CD4-positive, alpha-beta T cell treated with Interleukin-17A for 1 hour (primary cell): ENCODE data around the gene NEO1.
A peak's percentile ranks its signal among the peaks of the same experiment; 100 is the strongest.

ENCODE experiments used
- DNase-seq: peaks from one replicate; pipeline ENCODE4 v3.0.0-alpha.2; 2020

NEO1 gene, protein sequence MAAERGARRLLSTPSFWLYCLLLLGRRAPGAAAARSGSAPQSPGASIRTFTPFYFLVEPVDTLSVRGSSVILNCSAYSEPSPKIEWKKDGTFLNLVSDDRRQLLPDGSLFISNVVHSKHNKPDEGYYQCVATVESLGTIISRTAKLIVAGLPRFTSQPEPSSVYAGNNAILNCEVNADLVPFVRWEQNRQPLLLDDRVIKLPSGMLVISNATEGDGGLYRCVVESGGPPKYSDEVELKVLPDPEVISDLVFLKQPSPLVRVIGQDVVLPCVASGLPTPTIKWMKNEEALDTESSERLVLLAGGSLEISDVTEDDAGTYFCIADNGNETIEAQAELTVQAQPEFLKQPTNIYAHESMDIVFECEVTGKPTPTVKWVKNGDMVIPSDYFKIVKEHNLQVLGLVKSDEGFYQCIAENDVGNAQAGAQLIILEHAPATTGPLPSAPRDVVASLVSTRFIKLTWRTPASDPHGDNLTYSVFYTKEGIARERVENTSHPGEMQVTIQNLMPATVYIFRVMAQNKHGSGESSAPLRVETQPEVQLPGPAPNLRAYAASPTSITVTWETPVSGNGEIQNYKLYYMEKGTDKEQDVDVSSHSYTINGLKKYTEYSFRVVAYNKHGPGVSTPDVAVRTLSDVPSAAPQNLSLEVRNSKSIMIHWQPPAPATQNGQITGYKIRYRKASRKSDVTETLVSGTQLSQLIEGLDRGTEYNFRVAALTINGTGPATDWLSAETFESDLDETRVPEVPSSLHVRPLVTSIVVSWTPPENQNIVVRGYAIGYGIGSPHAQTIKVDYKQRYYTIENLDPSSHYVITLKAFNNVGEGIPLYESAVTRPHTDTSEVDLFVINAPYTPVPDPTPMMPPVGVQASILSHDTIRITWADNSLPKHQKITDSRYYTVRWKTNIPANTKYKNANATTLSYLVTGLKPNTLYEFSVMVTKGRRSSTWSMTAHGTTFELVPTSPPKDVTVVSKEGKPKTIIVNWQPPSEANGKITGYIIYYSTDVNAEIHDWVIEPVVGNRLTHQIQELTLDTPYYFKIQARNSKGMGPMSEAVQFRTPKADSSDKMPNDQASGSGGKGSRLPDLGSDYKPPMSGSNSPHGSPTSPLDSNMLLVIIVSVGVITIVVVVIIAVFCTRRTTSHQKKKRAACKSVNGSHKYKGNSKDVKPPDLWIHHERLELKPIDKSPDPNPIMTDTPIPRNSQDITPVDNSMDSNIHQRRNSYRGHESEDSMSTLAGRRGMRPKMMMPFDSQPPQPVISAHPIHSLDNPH (N-terminal part only)

DNA sequence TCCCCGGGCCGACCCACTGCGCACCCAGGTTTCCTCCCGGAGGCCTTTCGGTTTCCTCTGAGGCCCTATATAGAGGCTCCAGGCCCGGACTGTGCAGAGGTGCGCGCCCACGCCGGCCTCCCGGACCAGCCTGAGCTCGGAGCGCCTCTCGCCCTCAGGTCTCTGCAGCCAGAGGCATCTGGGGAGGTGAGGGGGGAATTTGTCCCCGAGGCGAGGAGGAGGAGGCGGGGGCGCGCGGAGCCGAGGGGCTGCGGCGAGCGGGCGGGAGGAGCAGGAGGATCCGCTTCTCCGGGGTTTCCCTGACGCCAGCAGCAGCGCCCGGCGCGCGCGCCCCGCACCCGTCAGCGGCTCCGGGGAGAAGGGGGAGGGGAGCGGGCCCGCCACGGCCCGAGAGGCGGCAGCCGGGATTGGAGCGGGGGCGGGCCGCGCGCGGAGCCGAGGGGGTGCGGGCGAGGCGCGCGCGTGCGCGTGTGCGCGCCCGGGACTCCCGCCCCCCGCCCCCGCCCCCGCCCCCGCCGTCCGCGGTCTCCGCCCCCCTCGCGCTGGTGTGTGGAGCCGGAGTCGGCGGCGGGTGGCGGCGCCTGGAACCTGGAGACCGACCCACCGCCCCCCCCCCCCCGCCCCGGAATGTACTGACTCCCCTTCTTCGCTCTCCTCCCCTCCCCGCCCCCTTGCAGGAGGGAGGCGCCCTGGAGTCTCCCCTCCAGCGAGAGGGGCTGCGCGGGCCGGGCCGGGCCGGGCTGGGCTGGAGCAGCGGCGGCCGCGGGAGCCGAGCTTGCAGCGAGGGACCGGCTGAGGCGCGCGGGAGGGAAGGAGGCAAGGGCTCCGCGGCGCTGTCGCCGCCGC, at the start of gene NEO1:
TSS of gene NEO1 (plus strand) at position 657 of the 846 bp plus-strand sequence. CDS start 213 bp downstream, outside the sequence.
- DNase-seq, result peak; percentile 89

DNA sequence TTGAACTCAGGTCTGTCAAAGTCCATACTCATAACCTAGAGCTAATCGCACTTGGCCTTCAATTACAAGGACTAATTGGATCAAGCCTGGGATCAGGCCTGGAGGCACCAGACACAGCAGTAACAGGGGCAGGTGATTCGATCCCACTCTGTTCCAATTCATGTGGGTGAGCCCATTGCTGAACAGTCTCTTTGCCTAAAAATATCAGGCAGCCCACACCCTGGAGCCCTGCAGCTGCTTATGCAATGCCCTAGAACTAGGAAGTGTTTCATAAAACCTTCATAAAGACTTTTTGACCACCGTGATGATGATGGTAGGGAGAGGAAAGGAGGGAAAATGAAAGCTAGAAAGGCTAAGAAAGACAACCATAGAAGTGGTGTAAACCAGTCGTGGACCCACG, 47.8 kb upstream of the NEO1 start:
- no peak for DNase-seq

DNA sequence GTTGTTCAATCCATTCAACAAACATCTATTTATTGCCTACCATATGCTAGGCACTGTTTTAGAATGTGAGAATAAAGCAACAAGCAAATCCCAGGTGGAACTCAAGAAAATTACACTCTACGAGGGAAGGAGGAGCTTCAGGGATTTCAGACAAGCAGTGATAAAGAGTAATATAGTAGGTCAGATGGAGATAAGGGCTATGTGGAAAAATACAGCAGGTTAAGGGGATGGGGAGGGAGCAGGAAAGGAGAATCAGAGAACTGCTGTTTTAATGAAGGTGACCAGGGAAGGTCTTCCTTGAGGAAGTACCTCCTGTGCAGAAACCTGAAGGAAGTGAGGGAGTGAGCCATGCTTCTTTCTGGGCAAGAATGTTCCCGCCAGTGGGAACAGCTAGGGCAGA, 47.2 kb upstream of the NEO1 start:
- no peak for DNase-seq

DNA sequence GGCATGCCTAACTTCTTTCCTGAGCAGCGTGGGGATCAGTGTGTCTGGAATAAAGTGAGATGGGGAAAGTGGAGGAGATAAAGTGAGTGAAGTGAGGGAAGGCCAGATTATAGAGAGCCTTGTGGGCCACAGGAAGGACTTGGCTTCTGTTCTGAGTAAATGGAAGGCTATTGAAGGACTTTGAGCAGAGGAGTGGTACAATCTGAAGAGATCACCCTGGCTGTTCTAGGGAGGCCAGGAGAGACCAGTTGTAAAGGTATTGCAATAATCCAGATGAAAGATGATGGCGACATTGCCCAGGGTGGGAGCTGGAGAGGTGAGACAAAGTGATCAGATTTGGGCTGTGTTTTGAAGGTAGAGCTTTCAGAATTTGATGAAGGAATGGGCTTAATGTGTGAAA, 46.8 kb upstream of the NEO1 start:
- DNase-seq, result no peak

DNA sequence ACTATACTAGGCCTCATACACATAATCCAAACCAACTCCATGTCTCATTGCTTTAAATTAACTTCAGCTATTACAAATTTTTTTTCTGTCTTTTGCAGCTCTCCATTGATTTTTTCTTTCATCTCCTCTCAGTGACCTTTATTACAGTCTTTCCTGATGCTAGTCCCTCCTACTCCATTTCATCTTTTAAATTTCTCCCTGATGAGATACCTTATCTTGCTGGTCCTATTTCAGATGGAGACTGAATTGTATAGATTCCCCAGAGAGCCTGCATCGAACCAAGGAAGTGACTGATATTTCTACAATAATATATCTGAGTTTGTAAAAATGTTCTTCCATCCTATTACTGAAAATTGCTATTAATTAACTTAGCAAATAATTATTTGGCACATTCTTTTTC, 45.7 kb upstream of the NEO1 start:
- no peak for DNase-seq

DNA sequence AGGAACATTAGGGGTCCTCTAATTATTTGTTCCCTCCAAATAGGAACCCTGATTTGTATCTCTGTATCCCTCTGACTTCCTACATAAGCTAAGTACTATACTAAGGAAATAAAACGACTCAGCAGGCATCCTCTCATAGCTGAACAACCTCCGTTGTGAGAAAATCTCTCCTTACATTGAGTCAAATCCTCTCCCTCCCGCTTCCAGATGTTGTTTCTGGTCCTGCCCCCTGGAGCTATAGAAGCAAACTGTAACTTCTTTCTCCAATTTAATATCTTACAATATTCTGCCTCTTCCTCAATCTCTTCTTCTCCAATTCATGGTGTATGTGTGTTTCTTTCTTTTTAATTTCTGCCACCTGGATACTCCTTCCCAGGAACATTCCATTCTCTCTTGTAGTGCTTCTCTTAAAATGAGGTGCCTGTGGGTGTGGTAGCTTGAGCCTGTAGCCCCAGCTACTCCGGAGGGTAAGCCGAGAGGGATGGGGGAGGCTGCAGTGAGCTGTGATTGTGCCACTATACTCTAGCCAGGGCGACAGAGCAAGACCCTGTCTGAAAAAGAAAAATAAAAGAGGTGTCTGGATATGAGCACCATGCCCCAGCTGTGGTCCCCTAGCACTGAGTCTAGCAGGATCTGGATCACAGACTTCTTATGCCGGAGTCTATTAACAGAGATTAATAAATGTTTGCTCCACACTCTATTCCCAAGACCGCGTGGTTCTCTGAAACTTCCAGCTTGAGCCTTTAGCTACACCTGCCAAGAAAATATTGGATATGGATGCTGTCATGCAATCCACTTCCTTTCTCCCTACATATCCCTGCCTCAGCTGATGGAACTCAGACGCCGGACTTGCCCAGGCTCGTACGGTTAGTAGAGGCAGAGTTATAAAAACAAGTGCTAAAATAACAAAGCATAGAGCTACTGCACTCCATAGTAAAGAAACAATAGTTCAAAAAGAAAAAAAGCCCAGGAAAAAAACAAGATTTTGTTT, 42.9 kb upstream of the NEO1 start:
- no peak for DNase-seq

DNA sequence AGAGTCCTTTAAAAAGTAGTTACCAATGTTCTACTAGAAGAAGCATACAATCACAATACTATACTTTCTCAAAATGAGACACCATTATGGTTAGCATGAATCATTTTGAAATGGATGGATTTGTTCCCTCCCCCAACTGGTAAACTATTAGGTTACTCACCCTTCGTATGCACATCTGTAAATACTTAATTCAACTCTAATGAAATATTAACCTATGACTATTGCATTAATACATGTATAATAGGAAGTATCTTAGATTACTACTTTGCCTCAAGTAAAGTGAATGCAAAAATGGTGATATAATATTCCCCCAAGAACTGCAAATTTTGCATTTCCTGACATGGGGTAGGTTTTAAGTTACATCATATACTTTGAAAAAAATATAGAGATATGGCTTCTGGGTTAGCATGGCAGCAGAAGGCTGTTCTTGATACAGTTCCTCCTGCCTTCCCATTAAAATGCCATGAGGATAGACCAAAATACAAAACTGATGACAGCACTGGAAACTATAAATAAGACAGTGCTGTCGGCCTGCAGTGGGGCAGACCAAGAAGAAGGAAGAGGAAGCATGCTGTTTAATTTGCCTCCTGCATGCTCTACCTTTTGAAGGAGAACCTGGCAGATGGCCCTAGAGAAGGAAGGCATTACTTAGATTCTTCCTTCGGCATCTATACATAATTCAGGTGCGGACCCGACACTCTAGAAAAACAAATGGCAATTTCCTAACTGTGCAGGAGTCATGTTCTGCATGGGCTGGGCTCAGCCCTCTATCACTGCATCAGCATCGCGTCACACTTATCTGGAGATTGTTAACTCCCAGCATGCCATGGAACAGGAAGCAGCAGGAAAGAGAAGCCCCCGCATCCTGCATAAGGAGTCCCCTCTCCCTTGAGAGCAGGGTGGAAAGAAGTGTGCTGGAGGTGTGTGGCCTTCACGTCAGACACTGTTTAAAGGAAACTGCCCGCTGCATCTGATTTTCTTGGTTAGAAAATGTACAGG, 41.8 kb upstream of the NEO1 start:
- no peak for DNase-seq

DNA sequence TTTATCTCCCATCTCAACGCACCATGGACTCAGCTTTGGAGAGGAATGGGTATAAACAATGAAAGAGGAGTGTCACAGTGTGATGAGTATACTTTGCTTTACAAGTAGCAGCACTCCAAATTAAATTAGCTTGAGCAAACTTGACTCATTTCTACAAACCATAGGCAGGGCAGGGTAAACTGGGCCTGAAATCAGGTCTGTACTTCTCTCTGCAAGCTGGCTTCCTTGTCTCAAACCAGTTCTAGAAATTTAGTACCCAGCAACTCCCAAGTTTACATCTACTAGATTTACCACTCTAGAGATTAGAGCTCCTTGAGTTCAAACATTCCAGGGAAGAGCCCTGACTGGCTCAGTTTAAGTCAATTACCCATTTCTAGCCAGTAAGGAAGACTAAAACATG, 37.4 kb upstream of the NEO1 start:
- DNase-seq, result no peak

DNA sequence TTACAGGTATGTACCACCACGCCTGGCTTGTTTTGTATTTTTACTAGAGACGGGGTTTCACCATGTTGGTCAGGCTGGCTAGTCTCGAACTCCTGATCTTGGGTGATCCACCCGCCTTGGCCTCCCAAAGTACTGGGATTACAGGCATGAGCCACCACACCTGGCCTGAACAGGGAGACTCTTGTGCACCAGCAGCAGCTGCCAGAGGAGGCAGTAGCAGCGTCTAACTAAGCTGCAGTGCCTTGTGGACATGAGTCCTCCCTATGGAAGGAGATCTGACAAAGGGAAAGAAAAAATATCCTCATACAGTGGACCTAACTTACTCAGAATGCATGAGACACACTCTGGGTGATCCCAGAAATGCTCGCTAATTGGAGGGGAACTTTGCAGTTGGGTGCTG, 36.8 kb upstream of the NEO1 start:
- DNase-seq, result no peak

DNA sequence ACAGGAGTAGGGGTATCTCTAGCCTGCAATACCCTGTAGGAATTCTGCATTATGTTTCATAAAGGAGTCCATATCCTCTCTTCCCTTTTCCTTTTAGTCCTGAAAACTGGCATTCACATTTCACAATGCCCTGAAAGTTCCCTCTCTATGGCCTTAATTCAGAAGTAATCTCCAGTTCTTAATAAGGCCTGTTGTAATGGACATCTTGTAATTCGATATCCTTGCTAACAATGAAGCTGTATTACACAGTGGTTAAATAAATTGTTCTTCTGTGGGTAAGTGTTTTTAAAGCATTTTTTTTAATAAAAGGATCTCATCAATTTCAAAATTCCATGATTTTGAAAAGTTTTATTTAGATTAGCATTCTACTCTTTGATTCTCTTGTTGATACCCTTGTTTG, 34.3 kb upstream of the NEO1 start:
- no peak for DNase-seq

DNA sequence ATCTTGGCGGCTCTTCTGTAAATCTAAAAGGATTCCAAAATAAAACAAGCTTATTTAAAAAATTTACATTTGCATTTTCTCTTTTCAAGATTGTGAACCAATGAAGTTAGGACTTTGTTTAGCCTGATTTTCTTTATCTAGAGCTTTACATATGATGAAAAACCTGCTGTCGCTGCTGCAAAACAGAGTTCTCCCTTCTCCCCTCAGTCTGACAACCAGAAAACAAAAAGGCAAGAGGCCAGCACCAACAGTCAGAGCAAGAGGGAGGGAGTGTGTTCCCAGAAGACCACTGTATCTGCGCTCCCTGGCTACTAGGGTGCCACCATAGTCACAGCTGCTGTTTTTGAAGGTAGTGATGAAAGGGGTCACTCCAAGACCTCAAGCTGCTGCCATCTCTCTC, 33.1 kb upstream of the NEO1 start:
- no peak for DNase-seq

DNA sequence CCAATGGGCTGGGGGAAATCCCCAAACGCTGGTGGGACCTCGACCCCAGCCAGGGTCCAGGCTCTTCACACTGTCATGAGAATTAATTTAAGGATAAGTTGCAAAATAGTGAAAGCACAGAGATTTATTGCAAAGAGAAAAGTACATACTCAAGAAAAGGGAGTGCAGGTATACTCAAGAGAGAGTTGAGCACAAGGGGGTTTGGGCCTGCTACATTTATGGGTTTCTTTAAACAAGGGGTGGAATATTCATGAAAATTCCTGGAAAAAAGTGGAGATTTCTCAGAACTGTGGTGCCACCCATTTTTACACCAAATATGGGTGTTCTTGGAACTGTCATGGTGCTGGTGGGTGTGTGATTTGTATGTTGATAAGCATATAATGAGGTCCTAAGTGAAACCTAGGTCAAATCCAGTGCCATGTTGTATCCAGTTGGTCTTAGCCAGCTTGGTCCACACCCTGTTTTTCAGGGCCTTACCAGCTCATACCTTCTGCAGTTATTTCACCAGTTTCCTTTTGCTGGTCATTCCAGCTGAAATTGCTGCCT, 32.6 kb upstream of the NEO1 start:
- DNase-seq, result no peak

DNA sequence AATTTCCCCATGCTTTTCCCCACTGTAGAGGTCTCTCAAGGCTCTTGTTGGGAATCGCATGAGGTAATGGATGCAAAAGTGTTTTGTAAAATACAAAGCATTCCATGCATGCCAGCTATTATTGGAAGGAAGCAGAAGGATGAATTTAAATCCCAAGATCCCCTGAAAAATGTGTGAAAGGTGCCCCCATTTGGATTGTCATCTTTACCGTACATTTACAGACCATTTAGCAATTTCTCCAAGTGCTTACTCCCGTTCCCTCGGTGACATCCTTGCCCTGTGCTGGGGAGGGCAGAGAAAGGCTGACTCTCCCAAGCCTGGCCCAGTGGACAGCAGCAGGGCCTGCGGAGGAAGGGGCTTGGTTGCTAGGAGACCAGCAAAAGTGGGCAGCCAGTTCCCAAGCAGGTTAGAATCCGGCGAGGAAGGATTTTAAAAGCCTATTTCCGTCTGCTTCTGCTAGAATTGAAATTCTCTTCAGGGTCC, 31.1 kb upstream of the NEO1 start:
- DNase-seq, result no peak

DNA sequence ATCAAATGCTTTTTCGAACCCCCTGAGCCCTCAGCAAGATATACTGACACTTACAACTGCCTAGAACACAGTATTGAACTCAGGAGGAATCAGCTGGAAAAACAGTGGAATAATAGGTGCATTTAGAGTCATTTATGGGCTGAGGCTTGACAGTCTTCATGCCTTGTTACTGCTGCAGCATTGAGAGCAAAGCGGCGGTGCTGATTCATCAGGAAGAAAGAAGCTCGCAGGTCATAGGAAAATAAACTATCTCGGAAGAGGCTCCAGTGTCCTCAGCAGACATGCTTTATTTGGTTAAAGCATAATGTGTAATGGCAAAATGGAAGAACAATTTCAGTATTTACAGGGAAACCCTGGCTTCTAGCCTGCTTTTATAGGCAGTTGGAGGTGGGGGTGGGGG, 30.1 kb upstream of the NEO1 start:
- DNase-seq, result no peak

DNA sequence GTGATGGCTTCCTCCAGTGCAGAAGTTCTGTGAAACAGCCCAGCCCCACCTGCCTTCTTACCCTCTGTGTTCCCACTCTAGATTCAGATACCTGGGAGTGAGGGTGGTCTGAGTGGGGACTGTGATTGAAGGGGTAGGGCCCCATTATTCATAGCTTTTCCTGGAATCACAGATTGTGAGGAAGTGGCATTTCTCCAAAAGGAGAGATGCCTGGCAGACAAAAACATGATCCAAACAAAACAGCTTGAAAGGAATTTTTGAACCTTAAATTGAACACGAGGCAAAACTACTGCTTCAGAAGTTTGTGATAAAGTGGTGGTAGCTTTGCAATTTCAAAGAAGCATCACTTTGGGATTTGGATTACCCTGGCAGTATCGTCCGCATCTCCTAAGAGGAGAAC, 29.2 kb upstream of the NEO1 start:
- DNase-seq, result no peak

DNA sequence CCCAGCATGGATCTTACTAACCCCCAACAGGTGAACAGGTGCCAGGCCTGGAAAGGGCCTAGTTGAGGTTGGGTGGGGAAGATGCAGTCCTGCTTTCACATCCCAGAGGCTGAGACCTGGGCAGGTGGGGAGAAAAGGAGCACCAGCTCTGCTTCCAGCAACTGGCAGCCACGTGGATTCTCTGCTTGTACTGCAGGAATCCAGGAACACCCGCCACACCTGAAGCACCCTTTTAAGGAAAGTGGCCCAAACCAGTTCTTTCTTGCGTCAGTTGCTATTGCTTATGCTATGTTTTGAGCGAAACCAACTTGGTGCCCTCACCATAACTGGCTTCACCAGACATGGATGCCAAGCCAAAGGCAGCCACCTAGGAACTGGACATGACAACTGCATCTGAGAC, 28.1 kb upstream of the NEO1 start:
- no peak for DNase-seq

DNA sequence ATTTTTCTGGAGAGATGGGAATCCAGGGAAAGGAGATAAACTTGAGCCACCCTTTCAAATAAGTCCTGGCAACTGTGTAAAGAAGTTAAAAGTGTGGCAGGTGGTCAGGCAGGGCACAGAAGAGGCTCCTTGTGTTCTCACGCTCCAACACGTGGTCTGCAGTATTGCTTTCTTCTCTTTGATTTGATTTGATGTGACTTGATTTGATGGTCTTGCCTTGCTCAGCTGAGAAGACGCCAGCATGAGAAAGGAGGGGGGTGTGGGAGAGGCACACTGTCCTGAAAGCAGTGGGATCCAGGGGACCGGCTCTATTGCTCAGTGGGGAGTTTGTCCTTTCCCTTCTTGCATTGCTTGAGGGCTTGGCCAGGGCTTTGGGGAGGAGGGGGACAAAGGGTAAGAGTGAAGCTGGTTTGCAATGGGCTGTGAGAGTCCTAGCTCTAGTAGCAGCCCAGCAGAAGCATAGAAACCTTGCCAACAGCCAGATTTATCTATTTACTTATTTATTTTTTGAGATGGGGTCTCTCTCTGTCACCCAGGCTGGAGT, 25.7 kb upstream of the NEO1 start:
- no peak for DNase-seq

DNA sequence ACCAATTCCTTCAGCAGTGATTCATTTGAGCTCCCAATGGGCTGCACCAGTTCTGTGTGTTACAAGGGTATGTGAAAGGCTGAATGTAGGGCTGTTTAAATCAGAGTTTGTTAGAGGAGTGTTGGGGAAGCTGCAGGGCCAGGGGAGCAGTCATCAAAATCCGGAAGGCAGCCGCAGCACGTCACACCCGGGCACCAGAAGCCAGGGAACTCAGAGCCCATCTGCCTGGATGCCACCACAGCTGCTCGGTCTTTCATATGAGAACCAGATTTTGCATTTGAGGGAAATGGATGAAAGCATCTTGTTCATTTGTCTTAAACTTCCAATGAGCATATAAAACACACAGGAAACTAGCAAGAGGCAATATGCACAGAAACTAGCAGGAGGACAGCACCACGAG, 24.2 kb upstream of the NEO1 start:
- DNase-seq, result no peak

DNA sequence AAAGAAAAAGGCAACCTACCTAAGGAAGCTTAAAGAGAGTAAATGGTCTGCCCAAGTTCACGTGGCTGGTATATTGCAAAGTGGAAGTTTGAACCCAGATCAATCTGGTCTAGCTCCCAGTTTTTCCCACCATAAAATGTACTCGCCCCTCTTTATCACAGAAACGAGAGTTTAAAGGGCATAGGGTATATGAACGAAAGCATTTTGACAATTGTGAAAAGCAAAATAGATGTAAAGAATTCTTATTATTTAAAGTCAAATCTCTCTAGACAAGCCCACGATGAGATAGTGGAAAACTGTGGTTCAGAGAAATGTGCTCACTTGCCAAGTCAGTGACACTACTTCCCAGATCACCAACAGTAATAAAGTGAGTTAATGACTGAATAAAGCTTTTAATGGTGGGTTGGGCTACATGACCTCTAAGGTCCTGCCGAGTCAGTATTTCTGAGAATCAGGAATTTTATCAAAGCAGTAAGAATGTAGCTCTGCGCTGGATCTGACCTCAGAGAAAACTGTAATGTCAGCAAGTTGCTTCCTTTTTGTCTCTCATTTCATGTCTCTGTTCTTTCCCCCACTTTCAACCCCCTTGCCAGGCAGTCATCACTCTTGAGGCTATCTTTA, 23.3 kb upstream of the NEO1 start:
- DNase-seq, result no peak
